IPS-18c (cell line): ENCODE data around the gene THAP7.

ENCODE experiments used
- H3K4me3 ChIP-seq: 2 replicates; pipeline ENCODE4 v1.7.0; 2013; ENCODE audit warnings: low read depth, mild to moderate bottlenecking, low read length, moderate library complexity; ENCODE audit not compliant: insufficient read depth
- H3K9me3 ChIP-seq: one replicate; pipeline ENCODE4 v1.6.1; 2013; ENCODE audit warnings: mild to moderate bottlenecking, low read length, moderate library complexity; ENCODE audit not compliant: control insufficient read depth, insufficient read depth

Gene THAP7

DNA sequence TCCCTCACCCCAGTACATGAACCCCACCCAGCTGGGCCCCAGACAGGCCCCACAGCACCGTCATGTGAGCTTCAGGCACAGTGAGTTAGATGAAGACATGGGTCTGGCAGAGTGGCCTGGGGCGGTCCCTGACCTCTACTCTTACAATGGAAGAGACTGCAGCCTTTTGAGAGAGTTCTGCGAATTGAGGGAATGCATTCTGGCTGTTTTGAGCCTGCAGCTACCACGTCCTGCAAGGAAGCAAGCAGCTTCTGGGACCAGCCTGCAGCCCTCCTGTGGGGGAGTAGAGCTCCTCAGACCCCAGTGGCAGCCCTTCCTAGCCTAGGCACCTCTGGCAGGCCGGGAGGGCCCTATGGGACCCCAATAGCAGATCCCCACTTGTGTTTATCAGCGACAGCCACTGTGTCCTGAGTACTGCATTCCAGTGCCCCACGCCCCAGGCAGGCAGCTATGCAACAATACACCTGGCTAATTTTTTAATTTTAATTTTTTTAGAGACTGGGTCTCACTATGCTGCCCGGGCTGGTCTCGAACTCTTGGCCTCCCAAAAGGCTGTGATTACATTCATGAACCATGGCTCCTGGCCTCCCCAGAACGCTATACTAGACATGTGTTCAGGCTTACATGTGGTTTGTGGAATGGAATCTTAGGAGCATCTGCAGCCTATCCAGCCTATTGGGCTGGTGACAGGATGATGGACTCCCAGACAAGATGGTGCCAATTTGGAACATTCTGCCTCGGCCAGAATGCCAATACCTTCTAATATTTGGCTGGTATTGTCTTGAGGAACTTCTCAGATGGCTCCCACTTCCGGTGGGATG is 31.2 kb upstream of the THAP7 start:
- Histone ChIP-seq H3K9me3 (no peaks in the 10 kb centered on the region), H3K4me3 (peak overlapping the region; percentile 51; the same call in 1 of the 2 replicates)

DNA sequence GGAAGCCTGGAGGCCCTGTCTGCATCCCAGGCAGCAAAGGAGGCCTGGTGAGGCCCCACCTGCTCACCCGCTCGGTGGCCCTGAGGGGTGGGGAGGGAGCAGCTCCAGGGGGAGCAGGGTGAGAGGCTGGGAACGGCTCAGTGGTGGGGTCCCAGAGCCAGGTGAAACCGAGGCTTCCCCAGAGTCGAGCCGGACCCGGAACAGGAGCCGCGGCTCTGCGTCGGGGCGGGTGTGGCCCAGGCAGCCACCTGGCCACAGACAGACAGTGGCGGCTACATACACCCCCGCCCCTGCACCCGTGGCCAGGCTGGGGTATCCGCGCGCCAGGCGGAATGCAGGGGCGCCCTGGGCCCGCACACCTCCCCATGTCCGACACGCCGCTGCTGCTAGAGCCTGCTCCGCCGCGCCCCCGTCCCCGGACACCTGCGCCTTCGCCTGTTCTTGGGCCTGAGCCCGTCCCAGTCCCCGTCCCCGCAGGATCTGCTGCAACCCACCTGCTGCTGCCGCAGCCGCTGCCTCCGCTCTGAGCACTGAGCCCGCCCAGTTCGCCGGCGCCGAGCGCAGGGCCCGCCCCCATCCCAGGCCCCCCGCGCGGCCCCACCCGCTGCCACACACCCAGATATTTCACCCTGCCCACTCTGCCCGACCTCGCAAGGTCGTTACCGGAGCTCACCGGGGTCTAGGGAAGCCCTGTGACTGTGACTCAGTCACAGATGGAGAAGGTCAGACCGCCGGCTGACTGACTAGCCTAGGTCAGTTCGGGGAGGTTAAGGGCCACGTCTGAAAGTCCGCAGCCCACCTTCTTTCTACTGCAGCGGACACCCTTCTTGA is 30.3 kb upstream of the THAP7 start, which contains the start of gene SLC7A4:
Gene SLC7A4, minus strand, starts transcription at position 525 of the 831 bp plus-strand sequence. CDS start 749 bp downstream, outside the sequence.
- no peaks in the 10 kb centered on the region for H3K9me3 ChIP-seq
- peak within 1 kb of the TSS; percentile 51 for H3K4me3 ChIP-seq

DNA sequence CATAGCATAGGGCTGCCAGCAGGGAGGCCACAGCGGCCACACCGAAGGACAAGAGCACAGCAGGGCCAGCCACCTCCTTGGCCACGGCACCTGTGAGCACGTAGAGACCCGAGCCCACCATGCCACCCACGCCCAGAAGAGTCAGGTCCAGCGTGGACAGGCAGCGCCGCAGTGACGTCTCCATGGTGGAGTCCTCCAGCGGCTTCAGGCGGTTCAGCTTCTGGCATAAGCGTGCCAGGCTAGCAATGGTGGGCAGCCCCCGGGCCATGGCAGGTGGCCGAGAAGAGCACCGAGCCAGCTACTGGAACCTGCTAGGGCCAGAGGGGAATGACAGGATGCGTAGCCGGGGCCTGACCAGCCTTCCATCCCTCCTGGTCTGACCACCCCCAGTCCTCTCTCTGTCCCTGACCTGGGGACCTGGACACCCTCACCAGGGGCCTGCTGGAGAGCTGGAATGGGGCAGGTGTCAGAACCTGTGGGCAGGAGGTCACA is 29.7 kb upstream of the THAP7 start:
- Histone ChIP-seq H3K4me3 (peak overlapping the region; percentile 51), H3K9me3 (no peaks in the 10 kb centered on the region)

DNA sequence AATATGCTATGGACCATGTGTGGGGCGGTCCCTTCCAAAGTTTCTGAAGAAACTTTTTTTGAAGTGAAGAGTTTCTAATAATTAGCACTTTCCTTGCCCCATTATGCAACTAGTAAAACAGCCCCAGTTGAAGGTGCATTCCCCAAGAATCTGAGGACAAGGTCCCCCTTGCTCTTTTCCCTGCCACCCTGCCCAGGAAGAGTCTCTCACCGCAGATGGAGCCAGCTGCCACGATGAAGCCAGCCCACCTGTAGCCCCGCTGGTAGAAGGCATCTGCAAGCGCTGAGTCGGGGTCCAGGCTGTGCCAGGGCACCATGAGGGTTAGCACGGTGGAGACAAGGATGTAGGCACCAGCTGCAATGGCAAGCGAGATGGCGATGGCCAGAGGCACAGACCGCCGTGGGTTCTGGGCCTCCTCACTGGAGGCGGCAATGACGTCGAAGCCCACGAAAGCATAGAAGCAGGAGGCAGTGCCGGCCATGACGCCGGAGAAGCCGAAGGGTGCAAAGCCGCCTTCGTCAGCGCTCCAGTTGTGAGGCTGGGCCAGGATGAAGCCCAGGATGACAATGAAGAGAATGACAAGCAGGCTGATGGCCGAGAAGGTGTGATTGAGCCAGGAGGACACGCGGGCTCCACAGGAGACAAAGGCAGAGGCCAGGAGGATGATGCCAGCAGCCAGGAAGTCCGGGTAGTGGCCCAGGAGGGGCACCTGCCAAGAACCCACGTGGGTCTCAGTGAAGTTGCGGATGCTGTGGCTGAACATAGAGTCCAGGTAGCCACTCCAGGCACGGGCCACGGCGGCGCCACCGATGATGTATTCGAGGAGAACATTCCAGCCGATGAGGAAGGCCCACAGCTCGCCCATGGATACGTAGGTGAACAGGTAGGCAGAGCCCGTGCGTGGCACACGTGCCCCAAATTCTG is 29.0 kb upstream of the THAP7 start:
- Histone ChIP-seq H3K9me3 (no peaks in the 10 kb centered on the region), H3K4me3 (no peak overlapping the region)

DNA sequence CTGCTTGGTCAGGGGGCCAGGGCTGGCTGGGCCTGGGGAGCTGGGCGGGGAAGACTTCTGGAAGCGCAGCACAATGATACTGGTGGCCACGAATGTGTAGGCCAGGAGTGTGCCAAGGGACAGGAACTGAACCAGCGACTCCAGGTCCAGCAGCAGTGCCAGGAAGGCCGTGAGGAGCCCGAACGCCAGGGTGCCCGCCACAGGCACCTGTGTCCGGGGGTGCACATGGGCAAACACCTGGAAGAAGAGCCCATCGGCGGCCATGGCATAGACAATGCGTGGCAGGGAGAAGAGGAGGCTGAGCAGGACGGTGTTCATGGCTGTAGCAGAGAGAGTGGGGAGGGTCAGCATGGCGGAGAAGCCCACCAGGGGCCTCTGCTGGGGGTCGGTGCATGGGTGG is 28.1 kb upstream of the THAP7 start:
- Histone ChIP-seq H3K9me3 (no peaks in the 10 kb centered on the region), H3K4me3 (no peak overlapping the region)

DNA sequence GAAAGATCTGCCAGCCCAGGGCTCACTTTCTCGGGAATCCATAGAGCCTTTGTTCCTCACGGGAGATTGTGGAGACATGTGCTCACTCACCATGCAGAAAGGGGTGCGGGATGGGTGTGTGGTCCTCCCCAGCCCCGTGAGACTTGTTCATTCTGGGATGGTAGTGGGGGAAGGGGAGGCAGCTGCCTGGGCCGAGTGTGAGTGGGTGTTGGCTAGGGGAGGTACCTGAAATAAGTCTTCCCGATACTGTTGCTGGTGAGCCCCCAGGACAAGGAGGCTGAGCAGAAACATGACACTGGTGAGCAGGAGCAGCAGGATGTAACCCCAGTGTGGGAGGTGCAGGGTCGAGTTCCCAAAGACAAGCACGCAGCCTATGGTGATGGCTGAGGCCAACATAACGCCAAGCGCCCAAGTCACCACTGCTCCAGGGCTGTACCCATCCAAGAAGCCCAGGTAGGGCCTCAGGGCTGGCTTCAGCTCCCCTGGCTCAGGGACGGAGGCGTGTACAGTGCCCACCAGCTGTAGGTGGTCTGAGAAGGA is 27.6 kb upstream of the THAP7 start:
- no peak overlapping the region for H3K4me3 ChIP-seq

DNA sequence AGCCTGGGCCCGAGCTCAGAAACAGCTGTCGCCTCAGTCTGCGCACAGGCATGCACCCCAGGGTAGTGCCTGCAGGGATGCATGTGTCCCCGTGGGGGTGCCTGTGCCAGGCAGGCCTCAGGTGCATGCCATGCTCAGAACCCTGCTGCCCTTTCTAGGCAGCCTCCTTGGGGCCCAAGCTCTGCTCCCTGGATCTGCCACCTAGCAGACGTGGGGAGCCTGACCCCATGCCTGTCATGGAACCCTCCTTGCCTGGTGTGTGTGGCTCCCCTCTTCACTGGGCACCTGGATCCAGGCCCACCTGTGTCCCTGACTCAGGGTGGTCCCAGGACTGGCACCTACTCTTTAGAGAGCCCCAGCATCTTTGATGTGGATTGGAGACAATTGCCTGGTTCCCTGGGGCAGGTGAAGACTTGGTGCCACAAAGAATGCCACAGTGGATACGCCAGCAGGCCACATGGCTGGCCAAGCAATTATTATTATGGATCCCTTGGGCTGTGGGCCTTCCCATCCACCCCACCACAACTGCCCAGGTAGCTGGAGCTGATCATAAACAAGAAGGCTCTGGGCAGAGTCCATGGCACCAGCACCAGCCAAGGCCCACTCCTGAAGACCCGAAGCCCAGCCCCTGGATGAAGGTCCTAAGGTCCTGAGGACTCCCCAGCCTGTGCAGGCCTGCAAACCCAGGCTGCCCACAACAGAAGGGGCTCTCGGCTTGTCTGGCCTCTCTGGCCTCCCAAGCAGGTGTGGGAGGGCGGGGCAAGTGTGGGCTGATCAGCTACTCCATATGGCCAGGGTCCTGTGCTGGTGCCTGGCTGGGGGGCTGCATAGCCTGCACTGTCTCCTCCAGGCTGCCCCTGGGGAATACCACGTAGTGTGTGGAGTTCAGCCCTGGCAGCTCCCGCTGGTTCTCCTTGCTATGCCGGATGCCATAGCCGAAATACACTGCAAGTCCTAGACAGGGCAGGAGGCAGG is 26.6 kb upstream of the THAP7 start:
- Histone ChIP-seq H3K9me3 (no peaks in the 10 kb centered on the region), H3K4me3 (no peak overlapping the region)

More for the DNA sequence above, 27.6 kb upstream of the THAP7 start:
- no peaks in the 10 kb centered on the region for H3K9me3 ChIP-seq

DNA sequence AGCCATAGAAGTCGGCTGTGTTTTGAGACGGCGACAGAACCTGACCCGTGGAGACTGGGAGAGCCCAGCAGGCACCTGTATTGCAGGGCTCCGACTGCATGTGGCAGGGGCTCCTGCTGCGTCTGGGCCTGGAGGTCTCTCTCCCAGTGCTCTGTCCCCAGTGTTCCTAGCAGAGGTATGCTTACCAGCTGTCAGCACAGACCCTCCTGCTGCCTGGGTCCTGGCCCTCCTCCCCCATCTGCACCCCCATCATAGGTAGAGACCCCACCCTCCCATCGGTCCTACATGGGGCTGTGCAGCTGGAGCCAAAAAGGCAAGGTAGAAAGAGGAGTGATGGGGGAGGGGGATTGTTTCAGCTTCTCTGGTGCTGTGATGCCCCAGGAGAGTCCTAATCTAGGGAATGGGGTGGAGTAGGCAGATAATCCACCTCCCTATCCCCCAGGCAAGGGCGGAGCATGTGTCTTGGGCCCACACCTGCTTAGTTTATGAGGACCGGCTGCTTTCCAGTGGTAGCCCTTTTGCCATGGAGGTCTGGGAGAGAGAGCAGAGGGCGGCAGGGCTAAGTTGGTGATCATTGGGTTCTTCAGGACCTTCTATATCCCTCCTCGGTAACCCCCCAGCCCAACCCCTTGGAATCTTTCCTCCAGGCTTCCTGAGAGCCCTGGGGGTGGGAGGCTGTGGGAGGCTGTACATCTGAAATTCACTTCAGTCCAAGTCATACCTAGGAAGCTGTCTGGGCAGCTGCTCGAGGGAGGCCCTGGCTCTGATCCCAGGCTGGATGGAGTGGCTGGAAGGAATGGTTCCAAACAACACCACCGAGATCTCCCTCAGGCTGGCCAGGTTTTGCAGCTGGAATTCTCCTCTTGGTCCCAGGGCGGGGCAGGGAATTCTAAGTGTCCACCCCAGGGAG is 25.1 kb upstream of the THAP7 start:
- Histone ChIP-seq H3K4me3 (no peak overlapping the region), H3K9me3 (no peaks in the 10 kb centered on the region)

DNA sequence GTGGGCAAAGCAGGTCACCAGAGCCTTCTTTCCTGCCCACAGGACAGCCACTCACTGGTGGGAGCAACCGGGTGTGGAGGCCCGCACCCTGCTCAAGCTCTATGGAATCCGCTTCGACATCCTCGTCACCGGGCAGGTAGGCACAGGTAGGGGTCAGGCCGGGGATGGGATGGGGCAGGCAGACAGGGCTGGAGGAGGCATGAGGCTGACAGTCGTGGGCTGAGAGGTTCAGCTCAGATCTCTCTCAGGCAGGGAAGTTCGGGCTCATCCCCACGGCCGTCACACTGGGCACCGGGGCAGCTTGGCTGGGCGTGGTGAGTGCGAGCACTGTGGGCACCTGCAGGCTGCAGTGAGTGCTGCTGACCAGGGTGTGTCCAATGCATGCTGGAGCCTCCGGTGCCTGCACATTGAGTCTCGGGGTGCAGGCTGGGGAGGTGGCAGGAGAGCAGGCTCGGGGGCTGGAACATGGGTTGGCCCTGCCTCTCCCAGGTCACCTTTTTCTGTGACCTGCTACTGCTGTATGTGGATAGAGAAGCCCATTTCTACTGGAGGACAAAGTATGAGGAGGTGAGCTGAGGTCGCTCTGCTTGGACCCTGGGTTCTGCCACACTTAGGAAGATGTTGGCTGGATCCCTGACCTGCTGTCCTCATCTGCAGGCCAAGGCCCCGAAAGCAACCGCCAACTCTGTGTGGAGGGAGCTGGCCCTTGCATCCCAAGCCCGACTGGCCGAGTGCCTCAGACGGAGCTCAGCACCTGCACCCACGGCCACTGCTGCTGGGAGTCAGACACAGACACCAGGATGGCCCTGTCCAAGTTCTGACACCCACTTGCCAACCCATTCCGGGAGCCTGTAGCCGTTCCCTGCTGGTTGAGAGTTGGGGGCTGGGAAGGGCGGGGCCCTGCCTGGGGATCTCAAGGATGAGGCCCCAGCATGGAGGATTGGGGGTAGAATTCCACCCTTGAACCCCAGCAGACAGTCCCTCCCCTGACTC is 24.1 kb upstream of the THAP7 start:
- H3K4me3 ChIP-seq: no peak overlapping the region
- H3K9me3 ChIP-seq: no peaks in the 10 kb centered on the region

DNA sequence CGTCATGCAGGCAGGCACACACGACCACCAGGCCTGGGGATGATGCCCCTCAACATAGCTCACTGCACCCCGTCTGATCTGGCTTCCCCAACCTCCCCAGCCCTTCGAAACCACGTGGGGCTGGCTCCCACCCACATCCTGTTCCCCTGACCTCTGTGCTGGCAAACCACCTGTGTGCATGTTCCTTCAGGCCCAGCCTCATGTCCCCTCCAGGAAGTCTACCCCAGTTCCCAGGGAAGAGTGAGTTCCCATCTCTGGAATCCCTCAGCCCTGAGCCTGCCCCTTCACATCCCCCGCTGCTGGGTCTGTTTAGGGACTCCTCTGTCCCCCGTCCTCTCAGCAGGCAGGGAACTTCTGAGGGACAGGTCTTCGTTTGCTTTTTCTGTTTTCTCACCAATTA is 23.3 kb upstream of the THAP7 start:
- Histone ChIP-seq H3K4me3 (no peak overlapping the region), H3K9me3 (no peaks in the 10 kb centered on the region)

DNA sequence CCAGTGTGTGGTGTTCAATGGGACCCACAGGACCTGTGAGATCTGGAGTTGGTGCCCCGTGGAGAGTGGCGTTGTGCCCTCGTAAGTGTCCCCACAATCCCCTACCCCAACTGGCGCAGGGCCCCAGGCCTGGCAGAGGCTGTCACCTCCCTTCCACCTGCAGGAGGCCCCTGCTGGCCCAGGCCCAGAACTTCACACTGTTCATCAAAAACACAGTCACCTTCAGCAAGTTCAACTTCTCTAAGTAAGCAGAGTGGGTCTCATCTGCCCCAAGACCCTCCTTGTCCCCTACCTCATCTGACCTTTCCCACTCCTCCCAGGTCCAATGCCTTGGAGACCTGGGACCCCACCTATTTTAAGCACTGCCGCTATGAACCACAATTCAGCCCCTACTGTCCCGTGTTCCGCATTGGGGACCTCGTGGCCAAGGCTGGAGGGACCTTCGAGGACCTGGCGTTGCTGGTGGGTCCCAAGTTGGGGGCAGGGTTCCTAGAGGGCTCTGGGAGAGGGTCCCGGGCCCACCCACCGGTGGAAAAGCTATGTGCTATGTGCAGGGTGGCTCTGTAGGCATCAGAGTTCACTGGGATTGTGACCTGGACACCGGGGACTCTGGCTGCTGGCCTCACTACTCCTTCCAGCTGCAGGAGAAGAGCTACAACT is 21.2 kb upstream of the THAP7 start:
- Histone ChIP-seq H3K9me3 (no peaks in the 10 kb centered on the region), H3K4me3 (no peak overlapping the region)

DNA sequence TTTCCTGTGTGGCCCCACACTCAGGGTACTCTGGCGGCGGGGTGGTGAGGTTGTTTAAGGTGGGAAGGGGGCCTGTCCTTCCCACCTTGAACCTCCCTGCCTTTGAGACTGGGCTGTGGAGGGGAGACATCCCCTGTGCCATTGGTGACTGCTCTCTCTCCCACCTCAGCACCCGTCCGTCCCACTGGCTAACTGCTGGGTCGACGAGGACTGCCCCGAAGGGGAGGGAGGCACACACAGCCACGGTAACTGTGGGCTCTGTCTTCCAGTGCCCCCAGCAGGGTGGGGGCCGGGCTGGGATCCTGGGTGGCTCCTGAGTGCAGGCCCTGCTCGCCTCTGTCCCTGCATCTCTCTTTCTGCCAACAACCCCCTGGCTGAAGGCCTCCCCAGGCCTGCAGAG is 20.6 kb upstream of the THAP7 start:
- H3K4me3 ChIP-seq: no peak overlapping the region
- H3K9me3 ChIP-seq: no peaks in the 10 kb centered on the region

DNA sequence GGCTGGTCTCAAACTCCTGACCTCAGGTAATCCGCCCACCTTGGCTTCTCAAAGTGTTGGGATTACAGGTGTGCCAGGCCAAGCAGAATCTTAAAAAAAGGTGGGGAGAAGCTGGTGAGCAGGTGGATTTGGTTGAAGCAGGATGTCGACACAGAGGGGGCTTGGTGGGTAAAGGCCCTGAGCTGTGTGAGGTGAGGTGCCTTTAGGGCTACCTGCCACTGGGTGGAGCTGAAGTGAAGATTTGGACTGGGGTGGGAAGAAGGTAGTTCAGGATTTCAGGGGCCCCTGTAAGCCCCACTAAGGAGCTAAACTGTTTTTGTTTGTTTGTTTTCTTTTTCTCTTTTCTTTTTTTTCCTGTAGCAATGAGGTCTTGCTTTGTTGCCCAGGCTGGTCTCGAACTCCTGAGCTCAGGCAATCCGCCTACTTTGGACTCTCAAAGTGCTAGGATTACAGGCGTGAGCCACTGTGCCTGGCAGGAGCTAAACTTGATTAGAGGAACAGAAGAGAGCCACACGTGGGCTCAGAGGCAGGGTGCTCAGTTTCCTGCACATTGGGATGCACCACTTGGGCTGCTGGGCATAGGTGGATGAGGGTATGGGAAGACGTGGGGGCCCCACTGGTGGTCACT is 19.0 kb upstream of the THAP7 start:
- Histone ChIP-seq H3K9me3 (no peaks in the 10 kb centered on the region), H3K4me3 (no peak overlapping the region)
